ENCODE data around the gene UNC13D.
A peak's percentile ranks its signal among the peaks of the same experiment; 100 is the strongest.
"Not testable (repeated sequence)": the region's sequence is repeated elsewhere in the genome, so short reads cannot be mapped to it uniquely, and the experiment has no call there.

Gene UNC13D

DNA sequence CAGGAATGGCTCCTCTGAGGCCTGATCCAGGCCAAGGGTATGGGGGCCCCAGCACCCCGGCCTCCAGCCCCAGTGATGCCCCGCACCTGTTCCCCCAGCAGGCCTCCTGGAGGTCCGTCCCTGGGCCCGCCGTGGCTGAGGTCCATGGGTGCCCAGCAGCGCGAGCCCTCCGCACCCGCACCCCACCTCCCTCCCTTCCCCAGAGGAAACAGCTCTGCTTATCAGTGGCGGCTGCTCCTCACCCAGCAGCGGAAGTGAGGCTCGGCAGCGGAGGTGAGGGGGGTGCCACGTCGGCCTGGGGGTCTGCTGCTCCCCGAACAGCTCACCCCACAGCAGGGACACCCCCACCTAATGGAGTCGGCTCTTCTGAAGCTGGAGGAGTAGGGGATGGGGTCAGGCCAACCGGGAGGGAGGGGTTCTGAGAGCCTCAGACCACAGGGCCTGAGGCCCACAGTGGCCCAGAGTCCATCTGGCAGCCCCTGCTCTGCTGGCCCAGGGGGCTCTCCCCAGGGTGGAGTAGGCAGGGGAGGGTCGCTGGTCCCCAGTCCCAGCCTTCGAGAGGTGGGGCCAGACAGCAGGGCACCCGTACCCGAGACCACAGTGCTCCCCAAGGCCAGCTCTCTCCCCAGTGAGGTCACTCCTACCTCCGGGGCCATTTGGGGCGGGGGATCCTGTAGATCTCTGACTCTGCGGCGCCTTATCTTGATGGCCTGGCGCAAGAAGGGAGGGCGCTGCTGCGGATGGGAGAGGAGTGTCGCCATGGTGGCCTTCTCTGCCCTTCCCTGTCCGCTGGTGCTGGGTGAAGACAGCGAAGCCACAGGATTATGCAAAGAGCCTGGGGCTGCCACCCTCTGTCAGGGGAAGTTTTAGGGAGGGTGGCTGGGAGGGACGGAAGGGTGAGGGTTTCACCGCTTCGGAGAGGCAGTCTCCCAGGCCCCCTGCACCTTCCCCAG, at the start of gene UNC13D:
TSS of gene UNC13D (minus strand) at position 828 of the 953 bp plus-strand sequence. CDS start at position 761, 67 bp downstream.
- FAIRE-seq: no peak

DNA sequence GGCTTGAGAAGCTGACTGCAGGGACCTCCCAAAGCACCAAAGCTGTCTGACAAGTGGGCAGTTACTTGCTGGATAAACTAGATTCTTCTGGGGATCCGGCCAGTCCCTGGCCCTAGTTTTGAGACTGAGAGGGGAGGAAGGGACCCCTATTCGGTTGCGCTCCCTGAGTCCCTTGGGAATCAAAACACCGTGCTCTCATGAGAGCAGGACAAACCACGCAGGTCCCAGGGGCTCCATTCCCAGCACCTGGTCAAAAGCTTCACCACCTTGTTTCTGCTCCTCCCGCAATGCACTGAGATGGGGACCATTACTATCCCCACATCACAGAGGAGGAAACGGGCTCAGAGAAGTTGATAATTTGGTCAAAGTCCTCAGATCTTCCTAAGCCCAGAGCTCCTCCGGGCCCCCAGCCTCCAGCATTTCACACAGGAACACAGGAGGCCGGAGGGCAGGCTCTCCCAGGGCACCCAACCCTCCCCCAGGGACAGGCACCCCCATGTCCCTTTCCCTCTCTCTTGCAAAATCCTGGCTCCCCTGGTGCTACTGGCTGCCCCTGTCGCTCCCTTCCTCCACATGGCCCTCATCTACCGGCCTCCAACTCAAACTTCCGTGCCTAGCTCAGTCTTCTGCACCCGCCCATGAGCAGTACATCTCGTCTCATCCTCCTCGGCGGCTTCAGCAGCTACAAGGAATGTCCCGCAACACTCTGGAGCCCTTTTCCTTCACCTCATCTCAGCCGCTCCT, 49.3 kb upstream of the UNC13D start:
- FAIRE-seq: no peak

DNA sequence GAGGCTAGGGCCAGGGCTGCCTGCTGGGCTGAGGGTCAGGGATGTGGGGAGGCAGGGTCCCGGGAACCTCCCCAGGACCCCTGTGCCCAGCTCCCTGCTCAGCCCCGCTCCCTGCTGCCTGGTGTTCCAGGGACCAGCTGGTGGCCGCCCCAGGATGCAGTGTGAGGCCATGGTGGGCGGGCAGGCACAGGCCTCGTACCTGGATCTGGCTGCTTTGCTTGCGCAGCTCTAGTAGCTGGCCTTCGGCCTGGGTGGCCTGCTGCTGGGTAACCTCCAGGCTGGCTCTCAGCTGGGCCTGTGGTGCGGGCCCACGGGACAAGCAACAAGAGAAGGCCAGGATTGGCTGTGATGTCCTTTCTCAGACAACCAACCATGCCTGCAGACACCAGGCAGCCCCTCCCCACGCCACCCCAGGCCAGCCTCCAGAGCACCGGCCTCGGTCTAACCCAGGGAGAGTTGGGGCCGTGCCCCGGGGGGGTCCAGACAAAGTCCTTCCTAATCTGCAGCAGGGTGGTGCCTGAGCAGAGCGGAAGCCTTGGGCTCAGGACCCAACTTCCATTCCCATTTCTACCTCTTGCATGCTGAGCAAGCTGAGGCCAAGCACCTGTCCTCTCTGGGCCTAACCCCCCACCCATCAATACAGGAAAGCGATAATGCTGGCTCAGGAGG, 48.5 kb upstream of the UNC13D start:
- FAIRE-seq: no peak

DNA sequence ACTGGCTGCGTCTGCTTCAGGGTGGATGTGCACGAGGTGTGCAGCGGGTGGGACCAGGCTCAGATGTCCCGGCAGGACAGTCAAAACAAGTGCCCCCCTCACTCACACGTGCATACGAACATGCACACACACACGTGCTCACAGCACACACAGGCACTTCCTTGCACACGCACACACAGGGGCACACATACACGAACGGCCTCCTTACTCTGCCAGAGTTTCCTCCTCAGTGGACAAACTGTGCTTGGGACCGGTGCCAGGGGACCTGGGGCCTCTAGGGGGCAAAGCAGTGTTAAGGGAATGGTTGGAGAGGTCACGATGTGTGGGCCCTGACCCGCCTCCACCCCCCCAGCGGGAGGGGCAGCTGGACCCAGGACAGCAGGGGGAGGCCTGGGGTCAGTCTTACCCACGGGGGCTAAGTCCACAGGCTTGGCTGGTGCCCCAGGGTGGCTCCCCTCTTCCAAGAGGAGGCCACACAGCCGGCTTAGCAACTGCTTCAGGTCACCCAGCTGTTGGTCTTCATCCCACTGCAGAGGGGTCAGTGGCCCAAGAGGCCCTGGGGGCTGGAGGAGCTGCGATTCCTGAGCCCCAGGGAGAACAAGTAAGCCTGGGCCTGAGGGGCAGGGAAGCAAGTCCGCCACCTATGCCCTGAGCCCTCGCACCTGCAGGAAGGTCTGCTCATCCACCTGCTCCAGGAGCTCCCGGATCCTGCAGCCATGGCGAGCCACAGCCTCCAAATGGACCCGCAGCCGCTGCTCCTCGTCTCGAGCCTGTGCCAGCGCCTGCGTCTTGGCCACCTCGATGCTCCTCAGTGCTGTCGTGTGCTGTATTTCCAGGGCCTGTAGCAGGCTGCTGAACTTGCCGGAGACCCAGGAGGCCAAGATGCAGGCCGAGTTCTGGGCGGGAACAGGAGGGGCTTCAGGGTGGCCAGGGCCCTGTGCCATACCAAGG, 47.7 kb upstream of the UNC13D start:
- FAIRE-seq: no peak

DNA sequence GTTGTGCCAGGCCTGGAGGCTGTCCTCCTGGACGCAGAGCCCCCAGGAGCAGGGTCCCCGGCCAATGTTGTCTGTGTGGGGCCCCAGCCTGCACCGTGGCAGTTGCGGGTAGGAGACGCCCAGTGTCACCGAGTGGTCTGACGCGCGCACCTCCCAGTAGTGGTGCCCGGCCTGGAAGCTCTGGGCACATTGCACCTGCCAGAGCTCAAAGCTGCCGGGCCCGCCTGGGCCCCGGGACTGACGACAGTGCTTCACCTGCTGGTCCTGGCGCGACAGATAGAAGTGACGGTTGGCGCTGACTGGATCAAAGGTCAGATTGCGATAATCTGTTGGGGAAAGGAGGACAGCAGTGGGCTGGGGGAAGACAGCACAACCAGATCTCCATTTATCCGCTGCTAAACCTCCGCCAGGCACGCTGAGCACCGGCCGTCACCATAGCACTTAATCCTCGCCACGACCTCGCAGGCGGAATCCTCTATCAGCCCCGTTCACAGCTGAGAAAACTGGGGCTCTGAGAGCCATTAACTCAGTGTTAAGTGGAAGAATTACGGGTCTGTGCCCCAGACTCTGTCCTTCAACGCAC, 46.9 kb upstream of the UNC13D start:
- no peak for FAIRE-seq

DNA sequence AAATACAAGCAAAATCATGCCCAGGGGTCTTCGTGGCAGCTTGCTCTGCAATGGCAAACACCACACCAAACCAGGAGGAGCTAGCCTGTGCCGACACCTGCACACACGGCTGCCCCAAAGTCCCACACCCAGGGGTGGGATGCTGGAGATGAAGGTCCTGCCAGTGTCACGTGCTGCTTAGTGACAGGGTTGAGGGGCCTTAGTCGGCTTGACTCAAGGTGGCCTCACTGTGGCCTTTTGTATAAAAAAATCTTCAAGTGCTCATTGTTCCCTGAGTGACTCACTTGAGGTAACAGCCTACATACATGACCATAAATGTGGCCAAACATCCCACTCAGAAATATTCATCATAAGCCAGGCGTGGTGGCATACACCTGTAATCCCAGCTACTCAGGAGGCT, 45.2 kb upstream of the UNC13D start:
- no peak for FAIRE-seq

DNA sequence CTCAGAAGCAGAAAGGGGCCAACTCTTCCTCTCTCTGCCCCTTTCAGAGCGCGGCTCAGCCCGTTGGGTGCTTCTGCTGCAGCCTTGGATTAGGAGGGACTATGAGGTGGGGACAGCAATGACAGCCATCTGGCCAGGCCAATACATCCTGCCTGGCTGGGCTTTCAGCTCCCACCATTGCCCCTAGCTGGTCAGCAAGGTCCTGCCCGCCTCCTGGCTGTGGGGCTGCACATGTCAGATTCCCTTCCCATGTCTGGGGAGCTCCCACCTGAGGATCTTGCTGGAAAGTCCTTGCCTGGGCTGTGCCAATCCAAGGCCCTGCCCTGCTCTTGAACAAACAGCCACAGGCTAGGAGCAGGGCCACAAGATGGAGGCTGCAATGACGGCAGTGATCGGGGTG, 44.3 kb upstream of the UNC13D start:
- FAIRE-seq: no peak

DNA sequence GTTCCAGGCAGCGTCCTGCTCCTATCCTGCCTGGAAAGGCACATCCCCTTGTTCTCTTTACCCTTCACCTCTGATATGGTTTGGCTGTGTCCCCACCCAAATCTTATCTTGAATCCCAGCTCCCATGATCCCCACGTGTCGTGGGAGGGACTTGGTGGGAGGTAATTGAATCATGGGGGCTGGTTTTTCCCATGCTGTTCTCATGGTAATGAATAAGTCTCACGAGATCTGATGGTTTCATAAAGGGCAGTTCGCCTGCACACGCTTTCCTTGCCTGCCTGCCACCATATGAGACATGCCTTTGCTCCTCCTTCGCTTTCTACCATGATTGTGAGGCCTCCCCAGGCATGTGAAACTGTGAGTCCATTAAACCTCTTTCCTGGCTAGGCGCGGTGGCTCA, 41.7 kb upstream of the UNC13D start:
- not testable (repeated sequence) for FAIRE-seq

DNA sequence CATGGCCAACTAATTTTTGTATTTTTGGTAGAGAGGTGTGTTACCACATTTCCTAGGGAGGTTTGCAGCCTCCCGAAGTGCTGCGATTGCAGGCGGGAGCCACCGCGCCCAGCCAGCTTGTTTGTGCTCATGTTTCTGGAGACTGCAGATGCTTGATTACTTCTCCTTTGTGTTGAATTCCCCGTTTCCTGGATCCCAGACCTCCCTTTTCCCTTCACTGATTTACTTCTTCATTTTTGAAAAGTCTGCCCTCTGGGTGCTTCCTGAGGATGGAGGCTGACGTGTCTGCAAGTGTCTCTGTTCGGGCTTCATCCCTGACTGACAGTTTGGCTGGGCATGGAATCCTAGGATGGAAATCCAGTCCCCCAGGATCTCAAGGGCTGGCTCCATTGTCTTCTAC, 41.2 kb upstream of the UNC13D start:
- FAIRE-seq: no peak

DNA sequence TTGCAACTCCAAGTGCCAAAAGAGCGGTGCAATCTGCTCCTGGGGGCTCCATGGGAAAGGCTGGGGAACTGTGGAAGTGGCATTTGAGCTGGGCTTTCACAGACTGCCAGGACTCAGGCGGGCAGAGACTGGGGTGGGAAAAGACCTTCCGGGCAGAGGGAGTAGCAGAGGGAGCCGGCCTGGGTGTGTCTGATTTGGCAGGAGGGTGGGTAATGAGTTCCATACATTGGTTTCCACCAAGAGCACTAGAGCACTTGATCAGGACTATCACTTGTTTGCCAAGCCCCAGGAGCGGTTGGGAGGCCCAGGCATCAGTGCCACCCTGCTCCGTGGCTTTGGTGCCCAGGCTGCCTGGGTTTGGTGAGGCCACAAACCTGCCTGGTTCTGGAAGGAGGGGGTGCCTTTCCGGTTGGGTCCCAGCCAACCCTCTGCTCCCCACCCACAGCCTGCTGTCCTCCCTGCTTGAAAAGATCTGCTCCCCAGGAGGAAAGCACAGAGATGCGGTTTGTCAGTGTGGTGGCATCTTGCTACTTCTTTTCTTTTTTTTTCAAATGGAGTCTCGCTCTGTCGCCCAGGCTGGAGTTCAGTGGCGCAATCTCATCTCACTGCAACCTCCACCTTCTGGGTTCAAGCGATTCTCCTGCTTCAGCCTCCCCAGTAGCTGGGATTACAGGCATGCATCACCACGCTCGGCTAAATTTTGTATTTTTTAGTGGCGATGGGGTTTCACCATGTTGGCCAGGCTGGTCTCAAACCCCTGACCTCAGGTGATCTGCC, 37.7 kb upstream of the UNC13D start:
- no peak for FAIRE-seq

DNA sequence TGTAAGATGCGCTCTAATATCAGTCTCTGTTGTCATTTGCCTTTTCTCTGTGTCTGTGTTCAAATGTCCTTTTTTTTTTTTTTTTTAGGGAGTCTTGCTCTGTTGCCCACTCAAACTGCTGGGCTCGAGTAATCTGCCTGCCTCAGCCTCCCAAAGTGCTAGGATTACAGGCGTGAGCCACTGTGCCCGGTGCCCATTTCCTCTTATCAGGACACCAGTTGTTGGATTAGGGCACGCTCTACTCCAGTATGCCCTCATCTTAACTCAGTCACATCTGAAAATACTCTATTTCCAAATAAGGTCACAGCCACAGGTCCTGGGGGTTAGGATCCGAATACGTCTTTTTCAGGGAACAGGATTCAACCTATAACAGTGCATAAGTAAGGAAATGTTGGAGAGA, 36.1 kb upstream of the UNC13D start:
- no peak for FAIRE-seq

DNA sequence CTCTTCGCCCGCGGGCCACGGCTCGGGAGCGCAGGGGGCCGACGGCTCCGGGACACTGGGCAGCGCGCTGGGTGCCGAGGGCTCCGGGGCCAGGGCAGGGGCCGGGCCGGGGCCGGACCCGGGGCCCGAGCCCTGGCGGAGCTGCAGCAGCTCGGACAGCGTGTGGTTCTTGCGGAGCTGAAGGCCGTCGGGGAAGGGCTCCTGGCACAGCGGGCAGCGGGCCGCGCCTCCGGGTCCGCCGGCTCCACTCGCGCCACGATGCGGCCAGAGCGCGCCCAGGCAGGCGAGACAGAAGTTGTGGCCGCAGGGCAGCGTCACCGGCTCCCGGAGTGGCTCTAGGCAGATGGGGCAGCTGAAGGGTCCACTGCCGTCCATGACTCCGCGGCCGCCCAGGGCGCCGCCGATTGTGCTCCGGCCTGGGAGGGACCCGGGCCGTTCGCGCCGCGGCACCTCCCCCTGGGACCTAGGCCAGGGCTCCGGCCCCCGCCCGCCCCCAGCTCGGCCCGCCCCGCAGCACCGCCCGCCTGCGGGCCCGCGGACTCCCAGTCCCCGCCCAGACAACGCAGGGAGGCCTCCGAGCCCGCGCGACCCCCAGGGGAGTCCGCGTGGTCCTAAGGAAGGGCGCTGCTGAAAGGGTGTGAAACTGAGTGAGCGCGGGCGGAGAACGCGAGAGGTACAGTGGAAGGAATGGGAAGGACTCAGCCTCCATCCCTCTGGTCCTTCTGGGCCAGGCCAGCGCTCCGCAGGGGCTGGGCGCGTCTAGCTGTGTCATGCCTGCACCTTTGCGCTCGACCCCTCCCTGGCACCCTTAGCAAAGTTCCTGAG, 34.2 kb upstream of the UNC13D start, which contains the start of gene TRIM47:
TSS of gene TRIM47 (minus strand) at position 408 of the 825 bp plus-strand sequence. CDS start at position 375, 33 bp downstream.
- FAIRE-seq: no peak

DNA sequence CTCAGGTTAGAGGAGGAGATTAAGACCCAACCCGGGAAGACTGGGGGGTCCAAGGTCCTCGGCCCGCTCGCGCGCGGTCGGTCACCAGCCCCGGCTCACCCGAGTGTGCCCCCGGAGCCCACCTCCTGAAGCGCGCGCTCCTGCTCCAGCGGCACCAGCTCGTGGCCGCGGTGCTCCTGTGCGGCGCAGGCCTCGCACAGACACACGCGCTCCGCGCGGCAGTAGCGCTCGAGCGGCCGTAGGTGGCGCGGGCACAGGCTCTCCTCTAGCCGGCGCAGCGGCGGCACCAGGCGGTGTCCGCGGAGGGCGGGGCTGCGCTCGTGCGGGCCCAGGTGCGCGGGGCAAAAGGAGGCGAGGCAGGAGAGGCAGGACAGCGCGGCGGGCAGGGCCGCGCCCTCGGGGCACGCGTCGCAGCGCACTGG, 33.6 kb upstream of the UNC13D start:
- FAIRE-seq: no peak

DNA sequence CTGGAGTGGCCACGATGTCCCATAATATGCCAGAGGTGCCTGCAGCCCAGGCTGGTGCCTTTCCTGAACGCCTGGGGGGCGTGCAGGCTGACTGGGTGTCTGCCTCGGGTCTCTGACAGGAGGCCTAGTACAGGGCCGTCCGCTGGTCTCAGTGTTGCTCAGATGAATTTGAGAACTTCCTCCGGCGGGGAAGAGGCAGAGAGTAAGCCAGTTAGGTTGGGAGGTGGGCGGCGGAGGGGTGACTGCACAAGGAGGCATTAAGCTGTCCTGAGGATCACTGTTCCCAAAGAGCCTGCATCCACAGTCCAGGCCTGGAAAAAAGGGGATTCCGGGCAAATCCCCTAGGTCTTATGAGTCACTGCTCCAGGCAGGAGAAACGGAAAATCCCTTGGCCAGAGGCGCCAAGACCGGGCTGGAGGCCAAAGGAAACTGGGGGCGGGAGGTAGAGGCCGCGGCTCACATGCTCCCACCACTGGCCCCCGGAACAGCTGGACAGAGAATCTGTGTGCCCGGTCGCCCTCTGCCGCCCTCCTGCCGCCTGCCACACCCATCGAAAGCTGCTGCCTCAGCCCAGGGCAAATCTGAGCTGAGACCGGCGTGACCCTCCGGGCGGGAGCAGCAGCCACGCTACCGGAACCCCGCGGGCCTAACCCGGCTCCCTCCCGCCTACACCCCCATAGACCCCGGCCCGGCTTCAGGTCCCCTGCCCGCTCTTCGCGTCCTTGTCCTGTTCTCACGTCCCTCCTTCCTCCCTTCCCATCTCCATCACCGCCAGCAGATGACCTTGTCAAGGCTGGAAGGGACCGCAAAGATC, 32.9 kb upstream of the UNC13D start:
- peak; percentile 66 for FAIRE-seq

DNA sequence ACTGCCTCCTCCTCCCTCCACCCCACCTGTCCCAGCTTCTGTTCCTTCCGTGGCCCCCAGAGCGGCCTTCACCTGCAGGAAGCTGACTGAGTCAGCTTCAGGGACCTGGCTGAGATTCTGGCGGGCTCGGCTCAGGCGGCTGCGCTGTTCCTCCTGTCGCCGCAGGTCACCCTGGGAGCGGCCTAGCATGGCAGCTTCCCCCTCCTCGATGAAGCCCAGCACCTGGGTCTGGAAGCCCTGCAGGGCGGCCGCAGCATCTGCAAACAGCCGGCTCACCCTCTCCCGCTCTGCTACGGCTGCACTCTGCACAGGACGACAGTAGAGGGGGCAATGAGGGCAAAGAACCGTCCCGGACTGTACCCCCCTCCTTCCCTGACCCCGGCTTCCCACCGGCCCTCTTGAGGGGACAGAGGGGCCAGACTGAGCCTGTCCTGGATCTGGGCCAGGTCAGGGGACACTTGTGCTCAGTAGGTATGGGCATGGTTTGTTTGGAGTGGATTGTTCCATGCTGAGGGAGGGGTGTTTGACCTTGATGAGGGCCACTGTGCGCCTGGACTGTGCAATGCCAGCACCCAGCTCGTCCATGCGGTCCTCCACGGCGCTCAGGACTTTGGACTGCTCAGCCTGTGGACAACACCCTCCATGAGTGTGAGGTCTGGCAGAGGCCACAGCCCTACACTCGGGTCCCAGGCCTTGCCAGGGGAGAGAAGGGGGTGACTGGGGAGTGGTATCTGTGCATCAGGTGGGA, 32.2 kb upstream of the UNC13D start:
- no peak for FAIRE-seq

DNA sequence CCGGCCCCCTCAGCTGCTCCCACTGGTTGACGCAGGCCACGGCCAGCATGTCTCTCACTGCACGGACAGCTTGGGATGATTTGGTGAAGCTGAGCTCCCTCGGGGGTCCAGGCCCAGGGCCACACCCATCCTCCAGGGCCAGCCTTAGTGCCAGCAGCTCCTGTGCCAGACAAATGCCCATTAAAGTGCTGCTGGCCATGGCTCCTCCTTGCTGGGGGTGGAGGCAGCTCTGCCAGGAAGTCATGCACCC, 31.7 kb upstream of the UNC13D start:
- no peak for FAIRE-seq

DNA sequence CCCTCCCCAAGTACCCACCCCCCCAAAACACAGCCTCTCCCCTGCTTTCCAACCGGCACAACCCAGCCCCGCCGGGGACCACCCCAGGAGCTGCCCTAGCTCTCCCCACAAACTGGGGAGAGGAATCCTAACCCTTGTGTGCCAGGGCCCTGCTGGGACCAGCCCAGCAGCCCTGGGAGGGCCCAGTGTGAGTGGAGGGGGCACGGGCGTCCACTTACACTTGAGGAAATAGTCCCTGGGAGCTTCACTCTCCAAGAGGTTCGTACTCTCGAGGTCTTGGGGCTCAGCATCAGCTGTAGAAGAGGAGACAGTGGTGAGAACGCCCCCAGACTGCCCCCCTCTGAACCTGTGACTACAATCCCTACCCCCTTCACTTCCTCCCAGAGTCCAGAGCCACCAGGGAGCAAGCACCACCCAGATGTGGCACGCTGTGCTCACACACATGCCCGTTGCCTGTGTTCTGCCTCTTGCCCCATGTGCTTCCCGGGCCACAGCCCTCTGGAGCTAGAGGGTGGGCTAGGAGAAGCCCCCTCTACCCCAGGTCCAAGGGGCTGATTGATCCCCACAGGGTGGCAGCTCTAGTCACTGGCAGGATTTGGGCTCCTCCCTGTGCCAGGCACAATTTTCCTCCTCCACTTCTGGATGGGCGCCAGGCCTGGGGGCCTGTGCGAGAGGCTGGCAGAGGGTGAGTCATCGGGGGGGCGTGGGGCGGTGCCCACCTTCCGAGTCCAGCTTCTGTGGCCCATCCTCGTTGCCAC, 31.2 kb upstream of the UNC13D start:
- FAIRE-seq: no peak
